ENCODE measurements around the gene TMC5.

DNA sequence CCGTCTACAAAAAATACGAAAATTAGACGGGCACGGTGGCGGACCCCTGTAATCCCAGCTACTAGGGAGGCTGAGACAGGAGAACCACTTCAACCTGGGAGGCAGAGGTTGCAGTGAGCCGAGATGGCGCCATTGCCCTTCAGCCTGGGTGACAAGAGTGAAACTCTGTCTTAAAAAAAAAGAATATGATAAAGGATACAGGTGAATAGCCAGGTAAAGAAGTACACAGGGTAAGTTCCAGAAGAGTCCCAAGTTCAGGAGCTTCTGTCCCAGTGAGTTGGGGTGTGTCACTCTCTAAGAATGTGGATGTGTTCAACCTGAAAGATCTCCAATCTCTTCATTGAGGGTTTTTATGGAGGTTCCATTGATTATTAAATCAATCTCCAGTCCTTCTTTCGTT, 6.8 kb downstream of the TMC5 start:
- TF ChIP-seq CTCF (IDR thresholded peaks at IDR 0.05) (no peak), ZFX (IDR thresholded peaks at IDR 0.05; ENCODE audit: borderline replicate concordance) (no peak)

All from 22Rv1 (cell line).